Neural cell (in vitro differentiated cells): Measurements from ENCODE around the gene MICU1. TPM values are rescaled to one million over a fixed set of nuclear protein-coding genes. Genes with fewer than 3 reads are reported as not detected.
A peak's percentile ranks its signal among the peaks of the same experiment; 100 is the strongest.
"Not testable (repeated sequence)": the region's sequence is repeated elsewhere in the genome, so short reads cannot be mapped to it uniquely, and the experiment has no call there.

Experiments
- H2AFZ ChIP-seq: fragments of 200-600, 300-800 bp; sonication (generic), shearing (Covaris generic); 2 replicates; pipeline ENCODE4 v1.6.0; 2014; ENCODE audit warnings: low read depth, mild to moderate bottlenecking, antibody characterized with exemption, low read length, moderate library complexity
- H3F3A ChIP-seq: fragments of 200-600 bp; shearing (Covaris generic); 2 replicates; pipeline ENCODE4 v1.6.1; 2016; ENCODE audit warnings: mild to moderate bottlenecking, moderate library complexity, mixed read lengths, antibody characterized with exemption, low read length; ENCODE audit not compliant: insufficient read depth, poor library complexity, severe bottlenecking
- H3K27ac ChIP-seq: fragments of 200-600, 300-800 bp; sonication (generic), shearing (Covaris generic); 2 replicates; pipeline ENCODE4 v1.5.1; 2014; ENCODE audit warnings: mild to moderate bottlenecking, low read length, moderate library complexity
- H3K27me3 ChIP-seq: fragments of 300-800, 200-600 bp; sonication (generic), shearing (Covaris generic); 2 replicates; pipeline ENCODE4 v1.6.0; 2014; ENCODE audit warnings: mild to moderate bottlenecking, low read depth, low read length, moderate library complexity; ENCODE audit not compliant: insufficient read depth
- H3K36me3 ChIP-seq: fragments of 300-800, 200-600 bp; sonication (generic), shearing (Covaris generic); 2 replicates; pipeline ENCODE4 v1.5.1; 2014; ENCODE audit warnings: mild to moderate bottlenecking, antibody characterized with exemption, low read length, moderate library complexity; ENCODE audit not compliant: insufficient read depth
- H3K4me2 ChIP-seq: fragments of 300-800, 200-600 bp; sonication (generic), shearing (Covaris generic); 2 replicates; pipeline ENCODE4 v1.6.0; 2014; ENCODE audit warnings: mild to moderate bottlenecking, low read length
- H3K4me3 ChIP-seq: fragments of 300-800, 200-600 bp; sonication (generic), shearing (Covaris generic); 2 replicates; pipeline ENCODE4 v1.5.1; 2014; ENCODE audit warnings: mild to moderate bottlenecking, low read length, moderate library complexity
- H3K79me2 ChIP-seq: fragments of 200-600 bp; shearing (Covaris generic); replicated peaks from 2 replicates; pipeline ENCODE4 v1.6.0; 2014; ENCODE audit warnings: mild to moderate bottlenecking, low read length, moderate library complexity; ENCODE audit not compliant: insufficient read depth
- H3K9ac ChIP-seq: fragments of 300-800, 200-600 bp; sonication (generic), shearing (Covaris generic); 2 replicates; pipeline ENCODE4 v1.6.1; 2016; ENCODE audit warnings: mild to moderate bottlenecking, low read length, mixed read lengths
- H3K9me2 ChIP-seq: fragments of 200-600 bp; shearing (Covaris generic); 2 replicates; pipeline ENCODE4 v1.6.1; 2016; ENCODE audit warnings: mild to moderate bottlenecking, low read length, mixed read lengths; ENCODE audit not compliant: insufficient read depth
- H3K9me3 ChIP-seq: fragments of 200-600, 300-800 bp; sonication (generic), shearing (Covaris generic); 2 replicates; pipeline ENCODE4 v1.6.1; 2016; ENCODE audit warnings: mild to moderate bottlenecking, mixed run types, low read length, moderate library complexity, mixed read lengths
- H4K20me1 ChIP-seq: fragments of 200-600 bp; shearing (Covaris generic); 2 replicates; pipeline ENCODE4 v1.6.1; 2016; ENCODE audit warnings: mild to moderate bottlenecking, mixed run types; ENCODE audit not compliant: insufficient read depth
- CTCF ChIP-seq: fragments of 450-650 bp; IDR thresholded peaks from 2 replicates; pipeline ENCODE4 v1.5.1; 2014; ENCODE audit warnings: antibody characterized with exemption, mild to moderate bottlenecking, moderate library complexity; ENCODE audit not compliant: poor library complexity, severe bottlenecking
- EP300 ChIP-seq: fragments of 450-650 bp; conservative IDR thresholded peaks from 2 replicates; pipeline ENCODE4 v1.6.1; 2014; ENCODE audit warnings: antibody characterized with exemption, mild to moderate bottlenecking, moderate library complexity; ENCODE audit not compliant: poor library complexity, severe bottlenecking
- EZH2 ChIP-seq: fragments of 200-600, 300-800 bp; shearing (Covaris generic), sonication (generic); IDR thresholded peaks from 2 replicates; pipeline ENCODE4 v1.6.1; 2014; ENCODE audit warnings: antibody characterized with exemption, low read length, borderline replicate concordance, mild to moderate bottlenecking; ENCODE audit not compliant: insufficient read depth, poor library complexity, severe bottlenecking
- MXI1 ChIP-seq: fragments of 450-650 bp; conservative IDR thresholded peaks from 2 replicates; pipeline ENCODE4 v1.6.1; 2014; ENCODE audit warnings: antibody characterized with exemption, mild to moderate bottlenecking; ENCODE audit not compliant: poor library complexity, severe bottlenecking
- POLR2AphosphoS5 ChIP-seq: IDR thresholded peaks from 2 replicates; pipeline ENCODE4 v1.6.1; 2012
- RAD21 ChIP-seq: fragments of 450-650 bp; conservative IDR thresholded peaks from 2 replicates; pipeline ENCODE4 v1.6.1; 2014; ENCODE audit warnings: antibody characterized with exemption, mild to moderate bottlenecking, moderate library complexity
- REST ChIP-seq: IDR thresholded peaks from 2 replicates; pipeline ENCODE4 v1.6.1; 2012; ENCODE audit warnings: borderline replicate concordance
- SMC3 ChIP-seq: fragments of 450-650 bp; conservative IDR thresholded peaks from 2 replicates; pipeline ENCODE4 v1.6.1; 2014; ENCODE audit warnings: antibody characterized with exemption, mild to moderate bottlenecking, moderate library complexity; ENCODE audit not compliant: poor library complexity
- TAF1 ChIP-seq: IDR thresholded peaks from 2 replicates; pipeline ENCODE4 v1.6.1; 2012; ENCODE audit warnings: low read depth
- polyA plus RNA-seq: library from polyadenylated mRNA; depleted of rRNA; stranded (reverse); fragments of >200 nt; gene quantifications from 2 replicates; pipeline ENCODE4 v1.2.3, GENCODE V29; 2014

The MICU1 gene
- polyA plus RNA-seq, 1 donor from 2014 or later, result 86.0 TPM

- Histone ChIP-seq H3K27ac (no peak overlapping the region), H3K9me3 (no peaks in the 10 kb centered on the region), H4K20me1 (no peaks in the 10 kb centered on the region), H3F3A (no peaks in the 10 kb centered on the region), H3K27me3 (no peaks in the 10 kb centered on the region), H3K4me2 (no peak overlapping the region), H3K36me3 (no peaks in the 10 kb centered on the region), H3K79me2 (no peaks in the 10 kb centered on the region), H2AFZ (no peak overlapping the region), H3K9ac (no peak overlapping the region), H3K9me2 (no peaks in the 10 kb centered on the region), H3K4me3 (no peak overlapping the region)
- TF ChIP-seq EP300, result no peak
- TF ChIP-seq EZH2, result no peak
- no peak for TF ChIP-seq SMC3
- TF ChIP-seq MXI1, result no peak
- no peak for TF ChIP-seq CTCF
- TF ChIP-seq TAF1, result no peak
- TF ChIP-seq REST, result no peak
- no peak for TF ChIP-seq RAD21
- TF ChIP-seq POLR2AphosphoS5, result no peak
These were observed 297.1 kb downstream of the MICU1 start for GRCh38 chr10:72328829-72329204.

GRCh38 chr10:72328045-72328828, 297.6 kb downstream of the MICU1 start:
- H3K4me3 ChIP-seq, result no peak overlapping the region
- no peaks in the 10 kb centered on the region for H3K9me2 ChIP-seq
- H3K27me3 ChIP-seq, result no peaks in the 10 kb centered on the region
- no peaks in the 10 kb centered on the region for H3K9me3 ChIP-seq
- no peak overlapping the region for H3K9ac ChIP-seq
- H3K79me2 ChIP-seq, result no peaks in the 10 kb centered on the region
- H3K4me2 ChIP-seq, result no peak overlapping the region
- no peaks in the 10 kb centered on the region for H3F3A ChIP-seq
- H3K36me3 ChIP-seq, result no peaks in the 10 kb centered on the region
- H2AFZ ChIP-seq, result no peak overlapping the region
- TF ChIP-seq RAD21 (peak; percentile 71), POLR2AphosphoS5 (no peak), CTCF (peak; percentile 61), SMC3 (peak; percentile 61), REST (no peak)
- no peak overlapping the region for H3K27ac ChIP-seq
- no peaks in the 10 kb centered on the region for H4K20me1 ChIP-seq

GRCh38 chr10:72326665-72327603, 298.9 kb downstream of the MICU1 start:
- not testable (repeated sequence) for H3K27me3 ChIP-seq

More at GRCh38 chr10:72326665-72327603, 298.9 kb downstream of the MICU1 start:
- H3K4me3 ChIP-seq, H3K9me3 ChIP-seq, H3K27ac ChIP-seq, H3K36me3 ChIP-seq, H3K4me2 ChIP-seq, H2AFZ ChIP-seq, H3K9me2 ChIP-seq, H3K79me2 ChIP-seq, H4K20me1 ChIP-seq, H3F3A ChIP-seq, H3K9ac ChIP-seq: not testable (repeated sequence)
